ENCODE data around the gene KYAT1.

DNA sequence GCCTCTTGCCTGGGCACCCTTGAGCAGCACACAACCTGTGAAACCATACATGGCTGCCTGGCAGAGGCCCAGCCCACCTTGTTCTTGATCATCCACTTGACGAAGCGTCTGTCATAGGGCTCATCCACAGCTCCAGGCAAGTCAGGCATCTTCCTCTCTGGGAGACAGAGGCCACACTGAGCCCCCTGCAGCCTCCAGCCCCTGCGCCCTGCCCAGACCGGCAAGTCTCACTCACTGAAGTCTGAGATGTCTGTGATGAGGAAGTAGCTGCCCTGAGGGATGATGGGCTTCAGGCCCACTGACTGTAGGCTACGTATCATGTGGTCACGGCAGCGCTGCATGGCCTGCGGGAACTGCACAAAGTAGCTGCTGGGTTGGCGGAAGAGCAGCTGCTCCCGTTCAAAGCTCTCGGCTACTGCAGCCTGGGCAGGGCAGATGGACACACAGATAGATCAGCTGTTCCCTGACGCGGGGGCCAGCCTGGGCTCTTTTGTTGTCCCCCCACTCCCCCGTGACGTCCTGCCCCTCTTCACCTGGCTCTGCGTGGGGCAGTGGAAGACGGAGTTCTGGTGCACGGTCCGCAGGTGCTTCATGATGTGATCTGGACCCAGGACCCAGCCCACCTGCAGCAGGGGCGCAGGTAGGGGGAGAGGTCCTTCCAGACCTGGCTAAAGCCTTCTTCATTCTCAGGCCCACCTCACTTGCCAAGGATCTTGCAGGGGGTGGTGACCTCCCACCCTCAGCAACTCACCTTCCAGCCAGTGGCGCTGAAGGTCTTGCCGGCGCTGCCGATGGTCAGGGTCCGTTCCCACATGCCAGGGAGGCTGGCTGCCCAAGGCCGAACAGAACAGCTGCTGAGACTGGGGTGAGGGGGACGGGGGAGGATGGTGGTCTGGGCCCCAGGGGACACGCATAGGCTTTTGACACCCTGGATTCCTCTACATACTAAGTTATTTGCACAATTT is 46.2 kb downstream of the KYAT1 start:
- TF ChIP-seq, protein P1, sequence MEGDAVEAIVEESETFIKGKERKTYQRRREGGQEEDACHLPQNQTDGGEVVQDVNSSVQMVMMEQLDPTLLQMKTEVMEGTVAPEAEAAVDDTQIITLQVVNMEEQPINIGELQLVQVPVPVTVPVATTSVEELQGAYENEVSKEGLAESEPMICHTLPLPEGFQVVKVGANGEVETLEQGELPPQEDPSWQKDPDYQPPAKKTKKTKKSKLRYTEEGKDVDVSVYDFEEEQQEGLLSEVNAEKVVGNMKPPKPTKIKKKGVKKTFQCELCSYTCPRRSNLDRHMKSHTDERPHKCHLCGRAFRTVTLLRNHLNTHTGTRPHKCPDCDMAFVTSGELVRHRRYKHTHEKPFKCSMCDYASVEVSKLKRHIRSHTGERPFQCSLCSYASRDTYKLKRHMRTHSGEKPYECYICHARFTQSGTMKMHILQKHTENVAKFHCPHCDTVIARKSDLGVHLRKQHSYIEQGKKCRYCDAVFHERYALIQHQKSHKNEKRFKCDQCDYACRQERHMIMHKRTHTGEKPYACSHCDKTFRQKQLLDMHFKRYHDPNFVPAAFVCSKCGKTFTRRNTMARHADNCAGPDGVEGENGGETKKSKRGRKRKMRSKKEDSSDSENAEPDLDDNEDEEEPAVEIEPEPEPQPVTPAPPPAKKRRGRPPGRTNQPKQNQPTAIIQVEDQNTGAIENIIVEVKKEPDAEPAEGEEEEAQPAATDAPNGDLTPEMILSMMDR (IDR thresholded peaks at IDR 0.05; ENCODE audit: borderline replicate concordance, extremely low read depth, low read length, poor library complexity, severe bottlenecking): no peak
- no peak for TF ChIP-seq EZH2 (IDR thresholded peaks at IDR 0.05; ENCODE audit: borderline replicate concordance, low read depth, low read length, severe bottlenecking)

All from DND-41 (cell line).